HG02938 (cell line): ENCODE data around the gene UBE2V1.
"Not testable (repeated sequence)": the region's sequence is repeated elsewhere in the genome, so short reads cannot be mapped to it uniquely, and the experiment has no call there.

Experiments
- ATAC-seq: cut with Tn5 transposase; IDR thresholded peaks from one replicate; pipeline ENCODE4 v1.9.1; 2021; ENCODE audit warnings: mild to moderate bottlenecking, moderate library complexity; ENCODE audit not compliant: unreplicated experiment

Gene UBE2V1

GRCh38 chr20:50138120-50138478, 25.1 kb upstream of the UBE2V1 start:
- no peak for ATAC-seq

DNA sequence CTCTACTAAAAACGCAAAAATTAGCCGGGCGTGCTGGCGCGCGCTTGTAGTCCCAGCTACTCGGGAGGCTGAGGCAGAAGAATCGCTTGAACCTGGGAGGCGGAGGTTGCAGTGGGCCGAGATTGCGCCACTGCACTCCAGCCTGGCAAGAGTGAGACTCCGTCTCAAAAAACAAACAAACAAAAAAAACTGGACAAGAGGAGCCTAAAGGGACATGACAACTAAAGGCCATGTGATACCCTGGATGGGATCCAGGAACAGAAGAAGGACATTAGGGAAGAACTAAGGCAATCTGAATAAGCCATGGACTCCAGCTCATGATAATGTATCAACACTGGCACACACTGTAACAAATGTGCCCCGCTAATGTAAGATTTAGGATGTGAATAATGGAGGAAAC, 24.8 kb upstream of the UBE2V1 start:
- not testable (repeated sequence) for ATAC-seq

GRCh38 chr20:50136822-50137599, 24.1 kb upstream of the UBE2V1 start:
- ATAC-seq, result no peak

DNA sequence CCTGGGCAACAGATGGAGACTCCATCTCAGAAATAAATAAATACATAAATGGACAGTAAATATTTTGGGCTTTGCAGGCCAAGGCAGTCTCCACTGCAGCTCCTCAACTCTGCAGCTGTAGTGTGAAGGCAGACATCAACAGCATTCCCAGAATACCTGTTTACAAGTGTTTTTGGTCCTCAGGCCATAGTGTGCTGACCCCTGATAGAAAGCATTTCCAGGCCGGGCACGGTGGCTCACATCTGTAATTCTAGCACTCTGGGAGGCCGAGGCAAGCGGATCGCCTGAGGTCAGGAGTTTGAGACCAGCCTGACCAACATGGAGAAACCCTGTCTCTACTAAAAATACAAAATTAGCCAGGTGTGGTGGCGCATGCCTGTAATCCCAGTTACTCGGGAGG, 22.2 kb upstream of the UBE2V1 start:
- not testable (repeated sequence) for ATAC-seq

DNA sequence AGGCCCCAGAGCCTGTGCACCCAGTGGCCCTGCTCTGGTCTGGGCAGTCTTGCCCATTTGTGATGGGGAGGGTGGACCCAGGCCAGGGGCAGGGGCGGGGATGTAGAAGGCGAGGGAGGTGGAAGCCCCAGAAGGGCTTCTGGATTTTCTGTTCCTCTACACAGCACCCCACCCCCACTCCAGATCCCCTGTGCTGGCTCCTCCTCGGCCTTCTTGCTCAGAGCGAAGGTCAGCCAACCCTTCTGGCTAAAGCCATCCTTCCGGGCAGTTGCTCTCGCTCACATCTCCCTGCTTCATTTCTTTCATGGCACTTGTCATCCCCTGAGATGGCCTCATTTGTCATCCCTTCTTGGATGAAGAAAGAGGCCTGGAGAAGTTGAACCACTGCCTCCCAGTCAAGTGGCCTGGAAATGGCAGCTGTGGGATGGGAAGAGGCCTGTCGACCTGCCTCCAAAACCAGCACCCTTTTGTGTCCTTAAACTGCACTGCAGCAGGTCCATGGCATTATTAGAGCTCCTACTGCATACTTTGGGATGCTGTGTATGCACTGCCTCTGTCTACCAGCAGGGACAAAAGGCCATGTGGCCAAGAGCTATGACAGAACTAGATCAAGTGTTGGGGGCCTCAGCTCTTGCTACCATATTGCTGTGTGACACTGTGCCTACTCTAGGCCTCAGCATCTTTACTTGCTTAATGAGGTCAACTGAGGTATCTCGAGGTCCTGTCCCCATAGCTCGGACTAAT, 20.7 kb upstream of the UBE2V1 start:
- no peak for ATAC-seq

GRCh38 chr20:50133041-50133440, 20.1 kb upstream of the UBE2V1 start:
- ATAC-seq, result no peak

DNA sequence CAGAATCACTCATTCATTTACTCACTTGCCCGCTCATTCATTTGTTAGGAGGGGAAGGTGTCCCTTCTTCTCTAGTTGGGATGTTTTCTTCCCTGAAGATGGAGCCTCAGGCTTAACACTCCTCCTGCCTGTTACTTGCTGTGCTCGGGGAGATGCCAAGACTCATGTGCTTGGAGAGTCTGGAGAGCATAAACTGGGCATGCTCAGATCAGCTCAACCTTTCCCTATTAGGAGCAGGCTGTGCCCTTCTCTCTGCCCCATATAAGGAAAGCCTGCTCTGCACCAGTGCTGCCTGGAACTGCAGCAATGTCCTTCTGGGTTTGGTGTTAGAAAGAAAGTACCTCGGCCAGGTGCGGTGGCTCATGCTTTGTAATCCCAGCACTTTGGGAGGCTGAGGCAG, 18.0 kb upstream of the UBE2V1 start:
- ATAC-seq, result no peak

GRCh38 chr20:50130356-50130723, 17.4 kb upstream of the UBE2V1 start:
- no peak for ATAC-seq

DNA sequence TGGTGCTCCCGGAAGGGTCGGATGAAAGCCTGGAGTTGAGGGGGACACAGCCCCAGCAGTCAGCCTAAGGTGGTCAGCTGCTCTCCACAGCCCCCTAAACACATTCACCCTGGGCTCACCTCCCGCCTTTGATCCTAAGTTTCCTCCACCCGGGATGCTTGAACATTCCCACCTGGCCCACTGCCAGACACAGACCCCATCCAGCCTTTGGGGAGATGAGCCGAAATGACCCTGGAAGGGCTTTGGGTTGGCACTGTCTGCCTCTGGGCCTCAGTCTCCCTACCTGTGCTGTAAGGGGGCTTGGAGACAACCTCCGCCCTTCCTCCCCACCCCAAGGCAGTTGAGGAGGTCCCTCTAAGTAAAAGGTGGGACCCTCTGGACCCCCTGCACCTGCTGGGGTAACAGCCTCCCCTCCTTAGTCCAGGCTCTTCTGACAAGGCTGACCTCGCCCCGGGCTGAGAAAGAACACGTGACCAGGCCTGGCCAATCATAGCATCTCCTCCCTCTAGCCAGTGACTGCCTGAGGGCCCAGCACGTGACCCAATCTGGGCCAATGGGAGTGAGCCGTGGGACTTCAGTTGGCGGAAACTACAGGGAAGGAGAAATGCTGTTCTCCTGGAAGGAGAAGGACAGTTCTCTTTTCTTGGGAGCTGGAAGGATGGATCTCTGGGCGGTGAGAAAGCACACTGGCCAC, 16.9 kb upstream of the UBE2V1 start:
- no peak for ATAC-seq

GRCh38 chr20:50128520-50128905, 15.6 kb upstream of the UBE2V1 start:
- no peak for ATAC-seq

GRCh38 chr20:50127587-50128519, 14.9 kb upstream of the UBE2V1 start:
- ATAC-seq, result no peak

- ATAC-seq, result no peak
Measured at GRCh38 chr20:50126662-50127061, 13.7 kb upstream of the UBE2V1 start.

DNA sequence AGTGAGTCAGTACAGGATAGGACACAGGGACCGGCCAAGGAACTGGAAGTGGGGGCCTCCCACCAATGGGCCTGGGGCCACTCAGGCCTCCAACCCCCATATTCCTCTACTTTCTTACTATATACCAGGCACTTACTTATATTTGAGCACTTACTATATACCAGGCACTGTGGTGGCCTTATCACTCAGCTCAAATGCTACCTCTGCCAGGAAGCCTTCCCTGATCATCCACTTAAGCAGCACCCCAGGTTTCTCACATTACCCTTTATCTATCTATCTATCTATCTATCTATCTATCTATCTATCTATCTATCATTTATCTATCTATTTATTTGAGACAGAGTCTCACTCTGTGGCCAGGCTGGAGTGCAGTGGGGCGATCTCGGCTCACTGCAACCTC, 12.3 kb upstream of the UBE2V1 start:
- no peak for ATAC-seq

- no peak for ATAC-seq
Measured at GRCh38 chr20:50124496-50124895, 11.5 kb upstream of the UBE2V1 start.

- ATAC-seq, result no peak
Measured at GRCh38 chr20:50123418-50123817, 10.5 kb upstream of the UBE2V1 start.

DNA sequence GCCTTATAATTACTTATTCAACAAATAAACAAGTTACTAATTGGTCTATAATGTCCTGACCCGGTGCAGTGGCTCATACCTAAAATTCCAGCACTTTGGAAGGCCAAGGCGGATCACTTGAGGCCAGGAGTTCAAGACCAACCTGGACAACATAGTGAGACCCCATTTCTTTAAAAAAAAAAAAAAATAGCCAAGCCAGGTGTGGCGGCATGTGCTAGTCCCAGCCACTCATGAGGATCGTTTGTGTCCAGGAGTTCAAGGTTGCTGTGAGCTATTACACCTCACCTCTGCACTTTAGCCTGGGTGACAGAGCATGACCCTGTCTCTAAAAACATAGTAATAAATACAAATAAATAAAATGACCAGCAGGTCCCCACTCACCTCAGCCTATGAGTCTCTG, 9.8 kb upstream of the UBE2V1 start:
- ATAC-seq, result no peak

DNA sequence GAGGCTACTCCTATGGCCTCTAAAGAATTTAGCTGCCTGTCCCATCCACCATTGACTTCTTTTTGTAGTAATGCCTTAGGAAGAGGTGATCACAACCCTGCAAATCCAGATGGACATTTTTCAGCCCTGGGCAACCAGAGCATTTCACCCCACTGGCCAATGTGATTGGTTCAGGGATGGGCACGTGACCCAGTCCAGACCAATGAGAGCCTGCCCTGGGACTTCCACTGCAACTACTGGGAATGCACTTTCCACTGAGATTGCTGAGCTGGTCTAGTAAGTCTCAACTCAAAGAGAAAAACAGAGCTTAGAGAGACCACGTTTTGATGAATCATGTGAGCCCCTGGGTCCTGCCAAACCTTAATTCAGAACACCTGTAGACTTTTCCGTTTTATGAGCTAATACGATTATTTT, 8.9 kb upstream of the UBE2V1 start:
- ATAC-seq, result no peak

DNA sequence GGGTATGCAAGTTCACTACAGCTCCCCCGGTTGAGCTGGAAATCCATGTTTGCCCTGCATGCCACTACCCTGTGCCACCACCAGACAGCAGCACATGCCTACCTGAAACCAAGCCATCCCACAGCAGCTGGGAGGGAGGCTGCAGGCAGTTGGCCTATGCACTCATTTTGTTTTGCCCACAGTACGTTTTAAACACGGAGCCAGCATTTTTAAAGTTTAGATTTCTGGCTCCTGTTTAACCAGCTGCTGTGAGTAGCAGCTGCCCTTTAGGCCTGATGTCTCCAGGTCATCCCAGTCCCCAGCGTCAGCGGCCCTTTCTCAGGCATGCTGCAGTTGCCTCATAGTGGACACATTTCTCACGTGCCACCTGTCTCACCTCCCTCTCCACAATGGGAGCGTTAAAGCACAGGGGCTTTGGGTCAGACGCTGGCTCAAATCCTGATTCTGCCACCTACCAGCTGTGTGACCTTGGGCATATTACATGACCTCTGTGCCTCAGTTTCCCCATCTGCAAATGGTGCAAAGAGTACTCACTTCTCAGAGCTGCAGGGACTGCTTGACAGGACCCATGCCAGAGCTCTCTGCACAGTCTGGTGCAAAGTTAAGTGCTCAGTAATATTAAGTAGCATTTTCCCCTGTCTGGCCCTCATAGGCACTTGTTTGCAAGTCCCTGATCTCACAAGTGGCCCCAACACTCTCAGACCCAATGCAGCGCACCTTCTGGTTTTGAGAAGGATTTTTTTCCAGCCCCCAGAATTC, 8.2 kb upstream of the UBE2V1 start:
- no peak for ATAC-seq

DNA sequence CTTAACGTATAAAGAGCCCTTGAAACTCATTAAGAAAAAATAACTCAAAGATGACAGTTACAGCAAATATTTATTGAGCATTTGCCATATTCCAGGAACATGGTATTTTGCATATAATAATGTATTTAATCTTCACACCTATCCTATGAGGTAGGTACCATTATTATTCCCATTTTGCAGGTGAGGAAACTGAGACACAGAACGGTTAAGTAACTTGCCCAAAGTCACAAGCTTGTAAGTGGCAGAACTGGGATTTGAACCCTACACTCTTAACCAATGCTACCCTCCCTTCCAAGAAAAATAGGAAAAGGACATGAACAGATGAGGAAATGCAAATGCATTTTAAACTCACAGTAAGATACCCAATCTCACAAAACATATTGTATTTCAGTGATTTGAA, 5.3 kb upstream of the UBE2V1 start:
- ATAC-seq, result no peak

DNA sequence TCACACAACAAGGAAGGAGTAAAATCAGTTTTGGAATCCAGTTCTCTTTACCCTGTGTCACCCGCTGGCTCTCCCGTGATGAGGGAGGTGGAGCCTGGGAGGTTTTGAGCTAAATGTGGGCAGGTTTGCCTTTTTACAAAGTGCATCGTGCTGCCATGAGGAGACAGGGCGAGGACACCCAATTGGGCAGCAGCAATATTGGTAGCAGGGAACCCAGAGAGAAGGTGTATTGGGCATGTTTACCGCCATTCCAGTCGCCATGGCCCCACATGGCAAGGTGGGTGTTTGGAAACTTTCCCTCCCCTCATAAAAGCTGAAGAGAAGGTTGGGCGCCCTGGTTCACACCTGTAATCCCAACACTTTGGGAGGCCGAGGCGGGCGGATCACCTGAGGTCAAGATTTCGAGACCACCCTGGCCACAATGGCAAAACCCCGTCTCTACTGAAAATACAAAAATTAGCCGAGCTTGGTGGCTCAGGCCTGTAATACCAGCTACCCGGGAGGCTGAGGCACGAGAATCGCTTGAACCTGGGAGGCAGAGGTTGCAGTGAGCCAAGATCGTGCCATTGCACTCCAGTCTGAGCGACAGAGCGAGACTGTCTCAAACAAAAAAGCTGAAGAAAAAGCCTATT, 3.5 kb upstream of the UBE2V1 start:
- ATAC-seq, result no peak
